Measurements from ENCODE around the gene ATP2A3.

Gene ATP2A3

DNA sequence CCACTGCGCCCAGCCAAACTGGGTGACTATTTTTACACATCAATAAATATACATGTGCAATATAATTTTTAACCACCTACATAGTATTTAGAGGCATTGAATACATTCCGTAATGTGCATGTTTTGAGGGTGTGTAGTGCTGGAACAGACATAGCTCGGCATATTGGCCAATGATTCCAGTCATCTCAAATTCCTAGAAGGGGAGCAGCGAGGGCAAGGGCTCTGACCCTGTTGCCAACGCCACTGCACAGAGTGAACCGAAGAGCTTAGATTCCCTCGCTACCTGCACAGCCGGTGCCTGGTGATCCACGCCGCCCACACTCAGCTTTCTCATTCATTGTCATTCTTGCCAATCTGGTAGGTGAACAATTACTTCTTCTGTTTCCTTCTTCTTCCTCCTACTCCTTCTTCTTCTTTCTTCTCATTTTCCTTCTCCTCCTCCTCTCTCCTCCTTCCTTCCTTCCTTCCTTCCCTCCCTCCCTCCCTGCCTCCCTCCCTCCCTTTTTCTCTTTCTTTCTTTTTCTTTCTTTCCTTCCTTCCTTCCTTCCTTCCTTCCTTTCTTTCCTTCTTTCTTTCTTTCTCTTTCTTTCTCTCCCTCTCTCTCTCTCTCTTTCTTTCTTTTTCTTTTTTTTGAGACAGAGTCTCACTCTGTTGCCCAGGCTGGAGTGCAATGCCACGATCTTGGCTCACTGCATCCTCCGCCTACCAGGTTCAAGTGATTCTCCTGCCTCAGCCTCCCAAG, 26.3 kb upstream of the ATP2A3 start:
- no peak for DNase-seq

DNA sequence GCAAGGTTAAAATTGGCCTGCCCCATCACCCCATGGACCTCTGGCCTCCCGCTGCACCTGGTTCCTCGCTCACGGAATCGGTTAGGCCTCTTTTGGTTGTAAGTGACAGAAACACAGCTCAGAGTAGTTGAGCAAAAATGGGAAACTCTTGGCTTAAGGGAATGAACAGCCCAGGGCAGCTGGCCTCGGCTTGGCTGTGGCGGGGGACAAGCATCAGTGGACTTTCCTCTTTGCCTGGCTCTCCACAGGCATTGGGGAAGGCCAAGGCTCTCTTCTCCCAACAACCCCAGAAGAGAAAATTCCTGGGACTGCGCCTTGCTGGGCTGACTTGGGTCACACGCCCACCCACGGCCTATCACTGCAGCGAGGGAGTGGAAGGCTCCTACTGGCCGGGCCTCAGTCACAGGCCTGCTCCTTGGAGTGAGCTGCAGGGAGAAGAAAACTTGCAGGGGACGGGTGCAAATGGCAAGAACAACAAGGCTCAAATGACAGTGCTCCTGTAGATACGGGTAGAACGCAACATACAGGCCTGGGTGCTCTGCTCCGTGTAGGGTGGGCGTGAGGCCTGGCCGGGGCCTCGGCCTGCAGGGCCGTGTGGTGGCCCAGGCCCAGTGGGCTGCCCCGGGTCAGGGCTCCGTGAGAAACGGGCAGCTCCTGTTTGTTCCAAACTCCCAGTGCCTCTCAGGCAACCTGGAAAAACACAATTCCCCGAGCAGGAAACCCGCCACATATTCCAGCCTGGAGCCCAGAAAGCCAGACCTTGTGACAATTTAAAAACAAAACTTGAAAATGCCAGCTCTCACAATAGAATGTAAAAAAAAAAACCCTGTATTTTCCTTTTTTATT, 25.0 kb upstream of the ATP2A3 start:
- no peak for DNase-seq

DNA sequence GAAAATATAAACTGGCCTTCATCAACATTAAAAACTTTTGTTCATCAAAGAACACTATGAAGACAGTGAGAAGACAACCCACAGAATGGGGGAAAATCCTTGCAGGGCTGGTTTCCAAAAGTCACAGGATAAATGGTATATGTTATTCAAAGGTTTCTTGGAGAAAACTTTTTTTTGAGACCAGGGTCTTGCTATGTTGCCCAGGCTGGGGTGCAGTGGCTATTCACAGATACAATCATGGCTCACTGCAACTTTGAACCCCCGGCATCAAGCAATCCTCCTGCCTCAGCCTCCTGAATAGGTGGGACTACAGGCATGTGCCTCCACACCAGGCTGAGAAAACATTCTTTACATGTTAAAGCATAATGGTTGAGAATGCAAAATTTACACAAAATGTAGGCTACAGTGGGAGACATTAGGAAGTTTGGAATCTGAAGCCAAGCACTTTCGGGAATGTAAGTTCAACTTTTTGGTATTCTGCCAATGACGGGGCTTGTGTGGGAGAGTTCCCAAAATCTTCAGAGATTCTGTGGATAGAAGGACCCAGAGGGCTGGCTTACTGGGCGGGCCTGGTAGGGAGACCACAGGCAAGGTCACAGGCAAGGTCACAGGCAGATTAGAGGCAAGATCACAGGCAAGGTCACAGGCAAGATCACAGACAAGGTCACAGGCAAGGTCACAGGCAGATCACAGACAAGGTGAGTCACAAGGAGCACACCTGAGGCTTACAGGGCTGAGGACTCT, 24.2 kb upstream of the ATP2A3 start:
- no peak for DNase-seq

DNA sequence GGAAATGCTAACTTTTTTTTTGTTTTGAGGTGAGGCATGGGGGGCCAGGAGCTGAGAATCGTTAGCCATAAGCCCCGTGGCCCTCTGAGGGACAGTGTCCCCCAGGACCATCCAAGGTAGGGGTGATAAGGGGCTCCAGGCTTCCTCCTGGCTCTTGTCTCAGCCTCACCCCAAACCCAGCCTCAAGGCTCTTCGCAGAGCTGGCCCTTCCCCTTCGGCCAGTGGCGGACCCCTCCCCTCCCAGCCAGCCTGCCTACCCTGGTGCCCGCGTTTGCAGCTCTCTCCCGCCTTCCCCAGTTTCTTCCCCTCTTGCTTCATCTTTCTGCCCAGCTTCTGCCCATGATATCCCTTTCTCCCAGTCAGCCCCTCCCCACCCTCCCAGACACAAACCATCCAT, 22.7 kb upstream of the ATP2A3 start:
- DNase-seq, result no peak

DNA sequence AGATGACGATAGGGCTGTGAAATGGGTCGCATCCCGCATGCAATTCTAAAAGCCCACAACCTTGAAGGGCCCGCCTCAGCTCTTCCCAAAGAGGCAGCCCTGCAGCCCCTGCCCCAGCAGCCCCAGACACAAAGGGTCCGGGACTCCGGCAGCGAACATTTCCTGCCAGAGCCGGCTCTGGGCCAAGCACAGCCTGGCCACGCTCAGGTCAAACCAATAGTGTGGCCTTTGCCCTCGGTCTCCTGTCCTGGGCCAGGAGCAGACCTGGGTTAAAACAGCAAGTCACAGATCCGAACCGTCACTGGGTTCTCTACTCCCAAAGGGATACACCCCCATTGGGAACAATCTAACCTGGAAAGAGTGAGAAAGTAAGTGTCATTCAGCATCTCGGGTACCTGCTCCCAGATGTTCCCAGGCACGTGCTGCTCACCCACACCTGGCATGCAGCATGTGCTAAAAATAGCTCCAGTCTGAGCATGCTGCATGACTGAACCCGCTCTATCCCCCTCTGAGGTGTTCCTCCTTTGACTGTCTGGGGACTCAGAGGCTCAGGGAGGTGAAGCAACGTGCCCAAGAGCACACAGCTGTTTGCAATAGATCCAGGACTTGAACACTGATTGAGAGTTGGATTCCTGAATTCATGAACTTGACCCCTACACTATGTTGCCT, 22.2 kb upstream of the ATP2A3 start:
- DNase-seq, result no peak

DNA sequence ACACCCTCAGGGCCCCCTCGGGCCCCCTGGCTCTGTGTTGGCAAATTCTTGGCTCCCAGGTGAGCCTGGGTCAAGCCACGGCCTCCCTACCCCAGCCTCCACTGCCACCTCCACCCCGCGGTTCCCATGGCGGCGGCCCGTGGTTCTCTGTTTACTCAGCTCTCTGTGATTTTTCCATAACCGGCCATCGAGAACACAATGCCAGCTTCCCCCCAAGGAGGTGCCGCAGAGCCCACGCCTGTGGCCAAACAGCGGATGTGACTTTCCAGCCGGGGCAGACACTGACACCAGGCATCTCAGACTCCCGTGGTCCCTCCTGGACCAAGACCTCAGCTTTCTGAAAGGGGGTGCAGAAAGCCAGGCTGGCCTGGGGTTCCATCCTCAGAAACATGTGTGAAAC, 21.6 kb upstream of the ATP2A3 start:
- no peak for DNase-seq

DNA sequence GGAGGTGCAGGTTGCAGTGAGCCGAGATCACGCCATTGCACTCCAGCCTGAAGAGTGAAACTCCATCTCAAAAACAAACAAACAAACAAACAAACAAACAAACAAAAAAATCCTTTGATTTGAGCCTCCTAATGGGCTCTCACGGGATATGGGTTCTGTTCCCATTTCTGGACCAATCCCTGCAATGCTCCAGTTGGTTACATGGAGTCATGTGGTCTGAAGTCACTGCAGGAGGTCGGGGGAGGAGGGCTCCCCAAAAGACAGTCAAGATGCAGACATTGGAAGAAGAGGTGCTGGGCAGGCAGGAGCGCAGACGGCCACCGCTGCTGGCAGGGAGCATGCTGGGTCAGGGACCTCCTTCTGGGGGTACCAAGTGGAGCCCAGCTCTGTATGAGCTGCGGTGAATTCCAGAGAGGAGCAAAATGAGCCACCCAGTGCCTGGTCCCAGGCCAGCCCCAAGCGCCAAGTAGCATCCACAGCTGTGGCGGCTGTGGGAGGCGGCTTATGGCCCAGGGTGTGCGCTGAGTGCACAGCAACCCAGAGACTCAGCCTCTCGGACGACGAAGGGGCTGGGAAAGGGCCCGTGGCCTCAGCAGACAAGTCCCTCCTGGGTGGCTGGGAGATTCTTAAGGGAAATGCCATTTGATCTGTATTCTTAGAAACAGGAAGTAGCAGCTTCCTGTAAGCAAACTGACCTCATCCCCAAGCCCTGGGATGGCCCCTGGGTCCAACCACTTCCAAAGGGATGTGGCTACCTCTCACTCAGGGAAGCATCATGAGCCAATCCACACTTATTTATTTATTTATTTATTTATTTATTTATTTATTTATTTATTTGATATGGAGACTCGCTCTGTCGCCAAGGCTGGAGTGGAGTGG, 19.6 kb upstream of the ATP2A3 start:
- no peak for DNase-seq

DNA sequence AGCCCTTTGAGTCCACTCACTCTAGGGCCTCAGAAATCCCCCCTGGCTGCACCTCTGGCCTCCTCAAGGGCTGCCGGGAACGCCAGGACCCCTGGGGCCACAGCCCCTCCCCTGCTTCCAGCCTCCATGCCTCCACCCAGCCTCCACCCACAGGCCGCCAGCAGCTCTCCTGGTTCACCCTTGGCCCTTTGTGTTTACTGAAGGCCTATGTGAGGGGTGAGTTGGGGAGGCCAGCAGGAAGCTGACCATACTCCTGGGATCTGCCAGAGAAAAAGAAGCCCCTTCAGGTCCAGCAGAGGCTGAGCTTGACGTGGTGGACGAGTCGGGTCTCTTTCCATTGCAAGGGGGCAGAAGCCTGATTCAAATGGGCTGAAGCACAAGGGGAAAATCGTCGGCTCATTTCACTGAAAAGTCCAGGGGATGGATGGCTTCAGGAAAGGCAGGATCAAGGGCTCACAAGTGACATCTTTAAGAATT, 18.3 kb upstream of the ATP2A3 start:
- no peak for DNase-seq

DNA sequence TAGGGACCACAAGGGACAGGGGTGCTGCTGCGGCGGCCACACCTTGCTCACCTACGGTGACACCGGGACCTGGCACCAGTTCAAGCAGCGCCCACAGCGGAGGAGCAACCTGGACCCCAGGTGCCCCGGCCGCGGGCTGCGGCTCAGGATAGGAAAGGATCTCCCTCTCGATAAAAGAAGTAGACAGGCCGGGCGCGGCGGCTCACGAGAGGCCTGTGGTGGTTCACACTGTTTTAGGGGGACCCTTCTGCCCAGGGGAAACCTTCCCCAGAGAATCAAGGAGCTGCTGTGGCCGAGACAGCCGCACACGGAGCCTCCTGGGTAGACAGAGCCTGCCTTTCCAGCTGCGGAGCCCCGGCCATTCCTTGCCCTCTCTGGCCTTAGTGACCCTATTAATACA, 17.9 kb upstream of the ATP2A3 start:
- DNase-seq, result no peak

DNA sequence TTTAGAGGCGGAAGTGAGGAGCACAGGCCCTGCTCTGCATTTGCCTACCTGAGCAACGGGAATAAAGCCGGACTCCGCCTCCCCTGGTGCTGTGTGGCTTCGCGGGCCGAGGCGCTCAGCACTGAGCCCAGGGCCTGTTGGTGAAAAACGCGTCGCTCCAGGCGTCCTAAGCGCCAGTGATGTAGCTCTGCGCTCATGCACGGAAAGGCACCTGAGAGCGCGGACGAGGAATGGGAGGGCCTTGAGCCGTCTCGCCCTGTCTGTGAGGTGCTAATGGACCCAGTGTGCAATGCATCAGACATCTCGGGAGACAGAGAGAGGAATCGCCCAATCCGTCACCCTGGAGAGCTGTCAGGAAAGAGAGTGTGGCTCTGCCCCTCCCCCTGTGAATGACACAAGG, 17.2 kb upstream of the ATP2A3 start:
- no peak for DNase-seq

DNA sequence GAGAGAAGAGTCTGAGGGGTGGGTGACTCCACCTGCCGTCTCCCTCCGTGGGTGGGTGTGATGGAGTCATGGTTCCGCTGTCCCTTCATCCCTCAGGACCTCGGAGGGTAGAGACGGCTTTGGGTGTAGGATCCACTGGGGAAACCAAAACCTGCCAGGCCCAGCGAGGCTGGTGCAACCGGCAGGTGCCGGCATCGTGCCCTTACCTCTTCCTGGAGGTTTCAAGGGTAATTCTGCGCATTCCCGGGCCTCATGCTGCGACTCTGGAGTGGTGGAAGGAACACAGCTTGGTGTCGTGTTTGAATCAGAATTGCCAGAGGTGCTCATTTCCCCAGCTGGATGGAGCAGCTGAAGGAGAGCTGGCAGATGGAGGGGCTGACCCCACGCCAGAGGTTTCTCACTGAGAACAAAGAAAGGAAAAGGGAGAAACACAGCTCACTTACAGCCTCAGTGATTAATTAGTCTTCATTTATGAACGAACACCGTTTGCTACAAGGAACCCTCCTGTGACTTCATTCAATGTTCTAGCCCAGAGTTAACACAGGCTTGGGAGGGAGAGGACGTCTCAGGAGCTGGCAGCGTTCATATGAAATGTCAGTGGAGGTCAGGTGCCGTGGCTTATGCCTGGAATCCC, 16.3 kb upstream of the ATP2A3 start:
- no peak for DNase-seq

DNA sequence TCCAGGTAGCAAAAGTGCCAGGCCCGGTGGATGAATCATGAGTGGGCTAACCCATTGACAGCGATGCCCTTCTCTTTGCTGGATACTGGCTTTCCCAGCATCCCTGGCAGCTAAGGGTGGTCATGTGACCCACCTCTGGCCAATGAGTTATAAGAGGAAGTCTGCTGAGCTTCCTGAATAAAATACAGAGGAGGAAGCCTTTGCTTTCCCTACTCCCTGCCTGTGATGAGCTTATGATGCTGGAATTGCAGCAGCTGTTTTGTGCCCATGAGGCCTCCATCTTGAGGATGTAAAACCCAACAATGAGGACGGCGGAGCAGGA, 15.0 kb upstream of the ATP2A3 start:
- DNase-seq, result no peak

DNA sequence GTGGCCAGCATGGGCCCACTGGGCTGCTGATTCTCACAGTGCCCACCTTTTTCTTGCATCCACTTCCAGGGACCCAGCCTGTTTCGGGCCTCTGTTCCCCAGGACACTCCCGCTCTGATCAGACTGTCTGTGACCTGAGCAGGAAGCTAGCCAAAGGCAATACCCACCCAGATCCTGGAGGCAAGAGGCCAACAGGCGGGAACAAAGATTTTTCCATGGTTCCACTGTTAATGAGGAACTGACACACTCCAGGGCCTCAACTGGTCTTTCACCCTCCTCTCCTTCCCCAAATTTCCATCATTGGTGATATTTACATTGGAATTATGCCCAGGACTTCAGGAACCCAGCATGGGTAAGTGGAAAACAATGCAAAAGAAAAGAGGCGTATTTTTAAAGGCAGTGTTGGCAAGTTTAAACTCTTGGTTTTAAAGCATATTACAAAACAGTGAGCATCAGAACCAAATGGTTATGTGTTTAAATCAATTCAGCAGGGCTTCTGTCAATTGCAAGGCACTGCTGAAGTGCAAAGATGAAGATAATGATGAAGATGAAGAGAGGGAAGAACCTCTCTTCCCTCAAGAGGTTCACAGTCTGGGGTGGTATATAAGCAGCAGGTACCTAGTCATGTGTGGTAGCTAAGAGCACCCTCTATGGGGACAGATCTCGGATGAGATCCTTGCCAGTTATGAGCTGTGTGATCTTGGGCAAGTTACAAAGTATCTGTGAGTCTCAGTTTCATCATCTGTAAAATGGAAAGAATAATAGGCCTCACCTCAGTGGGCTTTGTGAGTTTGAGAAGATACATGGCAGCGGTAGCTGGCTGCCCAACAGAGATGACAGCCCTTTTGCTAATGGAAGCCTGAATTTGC, 14.4 kb upstream of the ATP2A3 start:
- DNase-seq, result no peak

DNA sequence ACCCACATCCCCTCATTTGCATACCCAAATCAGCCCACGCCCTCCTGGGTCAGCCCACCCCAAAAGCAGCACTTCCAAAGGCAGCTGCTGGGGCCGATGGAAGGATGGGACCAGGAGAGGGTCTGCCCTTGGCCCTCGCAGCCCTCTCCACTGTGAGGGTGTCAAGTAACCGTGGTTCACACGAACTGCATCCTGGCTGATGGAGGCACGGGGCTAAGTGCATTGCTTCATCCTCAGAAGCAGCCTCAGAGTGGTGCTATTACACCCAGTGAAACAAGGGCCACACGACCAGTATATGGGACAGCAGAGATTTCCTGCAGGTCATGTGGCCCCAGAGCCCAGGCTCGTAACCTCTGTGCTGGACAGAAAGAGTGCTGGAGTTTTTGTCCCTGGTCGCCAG, 13.2 kb upstream of the ATP2A3 start:
- no peak for DNase-seq

DNA sequence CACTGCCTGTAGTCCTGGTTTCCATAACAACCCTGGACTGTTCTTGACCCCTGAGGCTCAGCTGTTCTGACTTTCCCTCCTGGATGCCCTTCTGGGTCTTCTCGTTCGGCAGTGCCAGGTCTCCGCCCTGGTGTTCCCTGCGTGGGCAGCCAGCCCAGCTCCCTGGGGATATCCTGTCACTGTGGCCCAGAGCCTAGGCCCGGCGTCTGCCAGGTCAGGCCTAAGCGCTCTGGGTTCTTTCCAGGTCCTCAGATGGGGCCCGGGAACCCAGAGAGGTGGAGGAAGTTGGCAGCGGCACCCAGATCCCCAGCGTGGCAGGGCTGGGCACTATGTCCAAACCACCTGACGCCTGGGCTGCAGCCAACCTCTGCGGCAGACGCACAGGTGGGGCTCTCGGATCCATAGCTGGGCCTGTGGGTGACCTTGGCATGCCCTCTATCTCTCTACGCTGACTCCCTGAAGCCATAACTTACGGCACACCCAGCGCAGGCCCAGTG, 12.5 kb upstream of the ATP2A3 start:
- DNase-seq, result no peak

DNA sequence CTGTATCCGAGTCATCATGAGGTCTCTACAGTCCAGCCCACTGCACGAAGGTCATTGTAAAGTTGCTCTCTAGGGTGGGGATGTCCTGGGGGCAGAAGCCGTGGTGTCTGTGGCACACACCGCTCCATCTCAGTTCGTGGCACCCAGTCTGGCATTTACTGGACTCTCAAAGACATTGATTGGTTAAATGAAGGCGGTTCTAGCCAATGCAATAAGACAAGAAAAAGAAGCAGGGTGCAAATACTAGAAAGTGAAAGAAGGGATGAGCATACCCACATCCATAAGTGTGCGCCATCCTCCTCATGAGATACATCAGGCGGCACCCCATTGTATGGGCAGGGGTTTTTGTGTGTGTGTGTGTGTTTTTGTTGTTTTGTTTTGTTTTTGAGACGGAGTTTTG, 10.7 kb upstream of the ATP2A3 start:
- DNase-seq, result no peak

DNA sequence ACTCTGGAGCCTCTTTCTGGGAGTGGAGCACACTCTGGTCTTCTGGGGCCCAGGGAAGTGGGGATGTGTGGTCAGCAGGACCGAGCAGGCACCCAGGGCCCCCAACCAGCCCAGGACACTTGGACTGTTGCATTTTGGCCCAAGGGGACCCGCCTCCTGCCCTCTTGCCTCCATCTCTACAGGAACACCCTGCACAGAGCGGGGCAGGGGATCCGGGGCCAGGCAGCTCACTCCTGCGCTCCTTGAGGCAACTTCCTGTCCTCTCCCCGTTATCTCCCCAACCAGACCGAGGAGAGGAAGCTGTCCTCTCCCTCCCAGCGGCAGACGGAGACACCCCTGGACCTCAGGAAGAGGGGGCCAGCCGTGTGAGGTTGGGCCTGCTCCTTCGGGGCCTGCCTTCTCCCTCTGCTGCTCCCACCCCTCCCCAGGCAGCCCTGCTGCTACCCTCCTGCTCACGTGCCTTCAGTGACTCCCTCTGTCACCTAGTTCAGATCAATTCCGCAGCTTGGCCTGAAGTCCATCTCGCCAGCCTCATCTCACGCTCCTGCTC, 10.0 kb upstream of the ATP2A3 start:
- peak; percentile 8 for DNase-seq

DNA sequence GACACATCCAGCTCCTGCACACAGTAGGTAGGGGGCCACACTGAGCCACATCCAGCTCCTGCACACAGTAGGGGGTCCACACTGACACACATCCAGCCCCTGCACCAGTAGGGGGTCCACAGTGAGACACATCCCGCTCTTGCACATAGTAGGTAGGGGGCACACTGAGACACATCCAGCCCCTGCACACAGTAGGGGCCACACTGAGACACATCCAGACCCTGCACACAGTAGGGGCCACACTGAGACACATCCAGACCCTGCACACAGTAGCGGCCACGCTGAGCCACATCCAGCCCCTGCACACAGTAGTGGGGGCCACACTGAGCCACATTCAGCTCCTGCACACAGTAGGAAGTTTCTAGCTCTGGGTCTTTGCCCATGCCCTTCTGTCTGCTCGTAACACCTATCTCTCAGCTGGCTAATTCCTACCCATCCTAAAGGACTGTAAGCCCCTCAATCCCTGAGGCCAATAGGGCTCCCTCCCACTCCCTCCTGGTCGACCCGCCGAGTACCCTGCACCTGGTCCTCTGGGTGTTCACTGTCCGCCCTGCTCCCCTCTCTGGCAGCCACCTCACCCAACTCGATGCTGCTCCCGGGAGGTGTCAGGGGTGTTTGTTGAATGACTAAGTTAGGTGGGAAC, 9.4 kb upstream of the ATP2A3 start:
- no peak for DNase-seq

DNA sequence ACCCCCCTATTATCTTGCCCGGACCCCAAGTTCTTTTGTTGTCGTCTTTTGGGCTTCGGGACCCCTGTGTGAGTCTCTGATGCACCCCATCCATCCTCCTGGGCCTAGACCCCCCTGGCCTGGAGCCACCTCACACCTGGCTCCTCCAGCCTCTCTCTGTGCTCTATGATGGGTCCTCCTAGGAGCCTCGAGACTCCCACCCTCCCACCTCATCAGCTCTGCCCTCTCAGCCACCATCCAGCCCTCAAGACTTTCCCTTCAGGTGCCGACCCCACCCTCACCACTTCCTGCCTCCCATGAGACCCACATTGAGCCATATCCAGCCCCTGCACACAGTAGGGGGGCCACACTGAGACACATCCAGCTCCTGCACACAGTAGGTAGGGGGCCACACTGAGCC, 8.7 kb upstream of the ATP2A3 start:
- no peak for DNase-seq

DNA sequence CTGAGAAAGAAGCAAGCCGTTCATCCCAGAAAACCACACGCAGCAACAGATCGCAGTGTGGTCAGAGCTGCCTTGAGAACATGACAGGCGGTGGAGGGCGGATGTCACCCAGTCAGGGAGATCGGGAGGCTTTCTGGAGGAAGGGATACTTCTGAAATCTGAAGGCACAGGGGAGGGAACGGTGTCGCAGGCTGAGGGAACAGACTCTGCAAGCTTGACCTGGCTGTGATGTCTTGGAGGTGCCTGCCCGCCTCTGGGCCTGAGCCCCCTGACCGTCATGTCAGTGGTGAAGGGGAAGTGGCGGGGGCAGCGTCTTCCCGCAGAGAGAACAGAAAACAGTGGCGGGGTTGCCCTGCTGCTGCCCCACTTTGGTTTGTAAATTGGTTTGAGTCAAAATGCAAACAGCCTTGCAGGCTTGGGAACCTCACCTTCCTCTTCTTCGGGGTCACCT, 8.1 kb upstream of the ATP2A3 start:
- no peak for DNase-seq
